Lower lobe of right lung (tissue), 2 donors: ENCODE measurements around the gene IL1RAPL1. TPM values are rescaled to one million over a fixed set of nuclear protein-coding genes. Genes with fewer than 3 reads are reported as not detected.

Experiments
- ATAC-seq, 2 donors: fragments of 200-7000 bp; cut with Tn5 transposase; one replicate each; pipeline ENCODE4 v1.9.1; 2020 to 2022; ENCODE audit warnings: mild to moderate bottlenecking in 2 of 2, moderate library complexity in 2 of 2
- DNase-seq: peaks from one replicate; pipeline ENCODE4 v3.0.0-alpha.2; 2020
- H3K27ac ChIP-seq: fragments of 200-600 bp; one replicate; pipeline ENCODE4 v1.8.0; 2022
- H3K27me3 ChIP-seq: fragments of 200-600 bp; one replicate; pipeline ENCODE4 v1.8.0; 2022; ENCODE audit warnings: low read depth
- H3K36me3 ChIP-seq: fragments of 200-600 bp; one replicate; pipeline ENCODE4 v1.8.0; 2022; ENCODE audit warnings: mild to moderate bottlenecking
- H3K4me1 ChIP-seq: fragments of 200-600 bp; one replicate; pipeline ENCODE4 v1.8.0; 2022
- H3K4me3 ChIP-seq: fragments of 200-600 bp; one replicate; pipeline ENCODE4 v1.8.0; 2022; ENCODE audit warnings: mild to moderate bottlenecking
- H3K9me3 ChIP-seq: fragments of 200-600 bp; one replicate; pipeline ENCODE4 v1.8.0; 2022
- CTCF ChIP-seq: fragments of 200-600 bp; IDR thresholded peaks from one replicate; pipeline ENCODE4 v1.8.0; 2022; ENCODE audit warnings: antibody characterized with exemption, mild to moderate bottlenecking
- intact Hi-C: fragments of 100-400 bp; cut with DNase I; formaldehyde crosslinking; loops from one replicate; pipeline ENCODE4 v1.11.0; 2022
- total RNA-seq: library from RNA; stranded (reverse); fragmentation: NEBNext Ultra II Directional; extraction: Animal tissue kit (Norgen Biotek cat#: 25700); gene quantifications from one replicate; pipeline ENCODE4 v1.2.1, GENCODE V29; 2021
- donor health status: DM: no; HTN: yes; CAD: no; lungs with severe emphysema.

Gene IL1RAPL1
- total RNA-seq, 1 donor from 2014 or later: not detected

- H3K4me3 ChIP-seq: no peak overlapping the region
- DNase-seq: no peak
- intact Hi-C loops: no loop called here
- TF ChIP-seq CTCF: no peak
- H3K27me3 ChIP-seq: no peaks in the 10 kb centered on the region
- ATAC-seq: no peak
- H3K36me3 ChIP-seq: no peaks in the 10 kb centered on the region
- no peaks in the 10 kb centered on the region for H3K9me3 ChIP-seq
- H3K4me1 ChIP-seq: no peaks in the 10 kb centered on the region
- no peak overlapping the region for H3K27ac ChIP-seq
These were observed 63.9 kb downstream of the IL1RAPL1 start for GRCh38 chrX:28651186-28651585.

GRCh38 chrX:28659269-28659668, 72.0 kb downstream of the IL1RAPL1 start:
- H3K27ac ChIP-seq: no peak overlapping the region
- TF ChIP-seq CTCF: no peak
- no peaks in the 10 kb centered on the region for H3K9me3 ChIP-seq
- H3K4me1 ChIP-seq: no peaks in the 10 kb centered on the region
- no peak overlapping the region for H3K4me3 ChIP-seq
- ATAC-seq (no peak), DNase-seq (no peak)
- intact Hi-C loops: no loop called here
- H3K27me3 ChIP-seq: no peaks in the 10 kb centered on the region
- no peaks in the 10 kb centered on the region for H3K36me3 ChIP-seq

GRCh38 chrX:28665778-28666177, 78.5 kb downstream of the IL1RAPL1 start:
- Histone ChIP-seq H3K4me3 (no peak overlapping the region), H3K4me1 (no peaks in the 10 kb centered on the region), H3K27me3 (no peaks in the 10 kb centered on the region), H3K36me3 (no peaks in the 10 kb centered on the region), H3K9me3 (no peaks in the 10 kb centered on the region), H3K27ac (no peak overlapping the region)
- intact Hi-C loops: no loop called here
- TF ChIP-seq CTCF: no peak
- DNase-seq: no peak
- ATAC-seq: no peak

- no peak overlapping the region for H3K4me3 ChIP-seq
- no peak overlapping the region for H3K27ac ChIP-seq
- H3K4me1 ChIP-seq: no peaks in the 10 kb centered on the region
- no peak for DNase-seq
- no peaks in the 10 kb centered on the region for H3K9me3 ChIP-seq
- TF ChIP-seq CTCF: no peak
- intact Hi-C loops: no loop called here
- ATAC-seq: no peak
- H3K36me3 ChIP-seq: no peaks in the 10 kb centered on the region
- no peaks in the 10 kb centered on the region for H3K27me3 ChIP-seq
These were observed 81.1 kb downstream of the IL1RAPL1 start for GRCh38 chrX:28668303-28668702.

- DNase-seq: no peak
- Histone ChIP-seq H3K27ac (no peak overlapping the region), H3K4me3 (no peak overlapping the region), H3K27me3 (no peaks in the 10 kb centered on the region), H3K36me3 (no peaks in the 10 kb centered on the region), H3K9me3 (no peaks in the 10 kb centered on the region), H3K4me1 (no peaks in the 10 kb centered on the region)
- no peak for TF ChIP-seq CTCF
- ATAC-seq: no peak
- intact Hi-C loops: no loop called here
These were observed 81.7 kb downstream of the IL1RAPL1 start for GRCh38 chrX:28668957-28669356.

- no peak for TF ChIP-seq CTCF
- Histone ChIP-seq H3K9me3 (no peaks in the 10 kb centered on the region), H3K27ac (no peak overlapping the region), H3K4me1 (no peaks in the 10 kb centered on the region), H3K36me3 (no peaks in the 10 kb centered on the region), H3K27me3 (no peaks in the 10 kb centered on the region), H3K4me3 (no peak overlapping the region)
- DNase-seq (no peak), ATAC-seq (no peak)
- intact Hi-C loops: no loop called here
These were observed 82.8 kb downstream of the IL1RAPL1 start for GRCh38 chrX:28670074-28670473.
